Suprapubic skin (tissue), 4 donors: ENCODE measurements around the gene CNPY2. TPM values are rescaled to one million over a fixed set of nuclear protein-coding genes. Genes with fewer than 3 reads are reported as not detected.
"Not testable (repeated sequence)": the region's sequence is repeated elsewhere in the genome, so short reads cannot be mapped to it uniquely, and the experiment has no call there.

Experiments used
- DNase-seq, 2 donors: peaks; one replicate each; pipeline ENCODE4 v3.0.0-alpha.2; 2019; ENCODE audit warnings: low spot score in 2 of 2
- H3K27ac ChIP-seq: fragments of 200-600 bp; sonication (generic); one replicate; pipeline ENCODE4 v1.5.1; 2019
- H3K27me3 ChIP-seq: fragments of 200-600 bp; sonication (generic); one replicate; pipeline ENCODE4 v1.5.1; 2019
- H3K36me3 ChIP-seq: fragments of 200-600 bp; sonication (generic); one replicate; pipeline ENCODE4 v1.5.1; 2019
- H3K4me1 ChIP-seq: fragments of 200-600 bp; sonication (generic); one replicate; pipeline ENCODE4 v1.5.1; 2019
- H3K4me3 ChIP-seq: fragments of 200-600 bp; sonication (generic); one replicate; pipeline ENCODE4 v1.5.1; 2019; ENCODE audit warnings: mild to moderate bottlenecking
- H3K9me3 ChIP-seq: fragments of 200-600 bp; sonication (generic); one replicate; pipeline ENCODE4 v1.5.1; 2019
- EP300 ChIP-seq: sonication (generic); formaldehyde crosslinking; IDR thresholded peaks from one replicate; pipeline ENCODE4 v1.6.1; 2017; ENCODE audit warnings: antibody characterized with exemption
- POLR2A ChIP-seq, 2 donors: fragments of 450-650 bp; IDR thresholded peaks; one replicate each; pipeline ENCODE4 v1.6.1; 2017; ENCODE audit warnings: antibody characterized with exemption in 2 of 2, mild to moderate bottlenecking in 2 of 2, moderate library complexity in 2 of 2
- POLR2AphosphoS5 ChIP-seq, 3 donors: sonication (generic); formaldehyde crosslinking; IDR thresholded peaks; one replicate each; pipeline ENCODE4 v1.6.1; 2017; ENCODE audit warnings: antibody characterized with exemption in 3 of 3
- WGBS: methylation state at CpG from one replicate; pipeline ENCODE4 v1.1.5; 2018; 5-methylcytosine and 5-hydroxymethylcytosine counted together
- total RNA-seq, 4 donors: library from RNA; depleted of rRNA; stranded (reverse); fragments of >200 nt; gene quantifications; one replicate each; pipeline ENCODE4 v1.1.0, GENCODE V29; 2016
- TF ChIP-seq, protein P1 (sequence below), 2 donors: fragments of 200-600 bp in 1 of 2; fragments of 450-650 bp in 1 of 2; sonication (generic) in 1 of 2; IDR thresholded peaks; one replicate each; pipeline ENCODE4 v1.5.1; 2016 to 2019; ENCODE audit warnings: antibody characterized with exemption in 2 of 2, mild to moderate bottlenecking in 1 of 2, moderate library complexity in 1 of 2

Gene CNPY2
- total RNA-seq, 4 donors from 2014 or later: 36.4 to 51.4 (median 42.4) TPM

DNA sequence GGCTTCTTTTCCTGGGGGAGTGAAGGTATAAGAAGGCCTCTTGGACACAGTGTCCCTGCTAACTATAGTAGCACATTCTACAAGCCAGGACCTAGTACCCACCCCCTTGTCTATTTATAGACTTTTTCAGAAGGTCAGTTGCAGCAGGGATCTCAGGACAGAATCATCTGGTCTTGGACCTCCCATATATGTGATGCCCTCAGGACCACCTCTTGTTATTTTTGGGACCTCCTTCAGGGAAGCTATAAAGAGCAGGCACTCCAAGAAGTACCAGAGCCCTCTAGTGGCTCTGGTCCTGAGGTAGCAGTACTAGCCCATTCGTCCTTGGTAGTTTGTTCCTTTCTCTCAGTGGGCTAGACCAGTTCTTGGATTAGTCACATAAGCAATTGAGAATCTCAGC, 44.8 kb downstream of the CNPY2 start:
- DNase-seq: no peak
- Histone ChIP-seq H3K27ac (no peak overlapping the region), H3K36me3 (peaks cover 56% of the 10 kb centered on the region), H3K4me3 (no peak overlapping the region), H3K9me3 (no peaks in the 10 kb centered on the region), H3K27me3 (no peaks in the 10 kb centered on the region), H3K4me1 (peaks cover 14% of the 10 kb centered on the region)
- WGBS: 0% methylated on average over 1 of the region's 1 CpG
- TF ChIP-seq POLR2AphosphoS5 (IDR thresholded peaks at IDR 0.05) (no peak), POLR2A (IDR thresholded peaks at IDR 0.05) (no peak), EP300 (no peak)
- TF ChIP-seq, protein P1, sequence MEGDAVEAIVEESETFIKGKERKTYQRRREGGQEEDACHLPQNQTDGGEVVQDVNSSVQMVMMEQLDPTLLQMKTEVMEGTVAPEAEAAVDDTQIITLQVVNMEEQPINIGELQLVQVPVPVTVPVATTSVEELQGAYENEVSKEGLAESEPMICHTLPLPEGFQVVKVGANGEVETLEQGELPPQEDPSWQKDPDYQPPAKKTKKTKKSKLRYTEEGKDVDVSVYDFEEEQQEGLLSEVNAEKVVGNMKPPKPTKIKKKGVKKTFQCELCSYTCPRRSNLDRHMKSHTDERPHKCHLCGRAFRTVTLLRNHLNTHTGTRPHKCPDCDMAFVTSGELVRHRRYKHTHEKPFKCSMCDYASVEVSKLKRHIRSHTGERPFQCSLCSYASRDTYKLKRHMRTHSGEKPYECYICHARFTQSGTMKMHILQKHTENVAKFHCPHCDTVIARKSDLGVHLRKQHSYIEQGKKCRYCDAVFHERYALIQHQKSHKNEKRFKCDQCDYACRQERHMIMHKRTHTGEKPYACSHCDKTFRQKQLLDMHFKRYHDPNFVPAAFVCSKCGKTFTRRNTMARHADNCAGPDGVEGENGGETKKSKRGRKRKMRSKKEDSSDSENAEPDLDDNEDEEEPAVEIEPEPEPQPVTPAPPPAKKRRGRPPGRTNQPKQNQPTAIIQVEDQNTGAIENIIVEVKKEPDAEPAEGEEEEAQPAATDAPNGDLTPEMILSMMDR (IDR thresholded peaks at IDR 0.05): no peak

DNA sequence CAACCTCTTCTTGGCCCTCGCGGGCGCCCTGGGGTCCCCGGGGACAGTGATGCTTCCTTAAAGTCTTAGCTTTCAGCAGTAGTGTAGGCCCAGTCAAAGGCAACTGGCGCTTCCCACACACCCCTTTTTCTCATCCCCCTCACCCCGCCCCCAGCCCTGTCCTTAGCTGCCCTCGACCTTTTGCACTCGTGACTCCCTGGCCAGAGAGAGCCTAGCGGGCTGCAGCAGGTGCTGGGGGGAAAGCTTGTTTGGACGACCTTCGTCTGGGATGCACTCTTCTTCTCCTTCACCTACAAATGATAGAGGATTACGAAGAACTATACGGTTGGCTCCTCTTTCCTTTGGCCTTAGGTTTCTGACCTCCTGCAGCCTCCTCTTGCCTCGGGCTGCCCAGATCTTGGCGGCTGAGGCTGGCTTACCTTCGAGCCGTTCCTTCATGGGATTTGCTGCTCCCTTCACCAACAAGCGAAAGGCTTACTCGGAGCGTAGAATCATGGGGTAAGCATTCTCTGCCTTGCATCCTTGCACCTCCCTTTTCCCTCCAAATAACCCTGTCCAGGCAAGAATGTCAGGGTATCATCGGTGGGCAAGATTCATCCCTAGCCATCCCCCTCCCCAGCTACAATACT, 48.2 kb downstream of the CNPY2 start:
- Histone ChIP-seq H3K4me3 (peak overlapping the region; percentile 63), H3K36me3 (peaks cover 23% of the 10 kb centered on the region), H3K27ac (peak overlapping the region; percentile 88), H3K27me3 (no peaks in the 10 kb centered on the region), H3K4me1 (peaks cover 16% of the 10 kb centered on the region), H3K9me3 (no peaks in the 10 kb centered on the region)
- TF ChIP-seq, protein P1 (IDR thresholded peaks at IDR 0.05): no peak
- TF ChIP-seq EP300 (no peak), POLR2A (IDR thresholded peaks at IDR 0.05) (no peak), POLR2AphosphoS5 (IDR thresholded peaks at IDR 0.05) (no peak)
- no peak for DNase-seq
- WGBS: 27% methylated on average over 21 of the region's 21 CpGs

DNA sequence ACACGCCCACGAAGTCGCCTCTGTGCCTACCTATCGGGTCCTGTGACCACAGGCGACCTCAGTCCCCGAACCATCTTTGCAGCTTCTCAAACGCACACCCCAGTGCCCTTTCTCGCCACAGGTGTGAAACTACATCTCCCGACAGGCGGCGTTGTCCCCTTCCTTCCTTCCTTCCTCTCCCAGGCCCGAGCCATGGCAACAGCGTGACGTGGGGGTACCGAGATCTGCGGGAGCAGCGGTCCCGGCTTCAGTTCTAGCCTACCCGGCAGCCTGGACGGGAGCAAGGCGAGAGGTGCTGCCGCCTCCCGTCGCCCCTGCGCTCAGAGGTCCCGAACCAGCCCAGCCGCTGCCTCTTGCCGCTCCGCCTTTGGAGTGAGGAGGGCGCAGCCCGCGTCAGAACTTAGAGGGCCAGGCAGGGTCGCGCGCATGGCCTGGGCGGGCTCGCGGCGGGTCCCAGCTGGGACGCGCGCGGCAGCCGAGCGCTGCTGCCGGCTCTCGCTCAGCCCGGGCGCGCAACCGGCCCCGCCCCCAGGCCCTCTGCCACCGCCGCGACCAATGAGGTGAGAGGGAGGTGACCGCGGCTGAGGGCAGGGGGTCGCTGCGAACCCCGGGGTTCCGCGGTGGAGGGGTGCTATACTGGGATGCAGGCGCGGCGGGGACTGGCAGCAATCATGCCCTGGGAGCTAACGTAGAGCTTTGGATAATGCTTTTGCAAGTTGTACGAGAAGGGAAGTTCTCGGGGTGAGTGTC, 48.9 kb downstream of the CNPY2 start, which contains the start of gene COQ10A:
Gene COQ10A (plus strand): TSS at position 250 of the 750 bp plus-strand sequence. CDS start 177 bp downstream, at position 427.
- WGBS: under 1% methylated on average over 41 of the region's 68 CpGs
- Histone ChIP-seq H3K4me1 (peaks cover 16% of the 10 kb centered on the region), H3K9me3 (no peaks in the 10 kb centered on the region), H3K4me3 (peak within 1 kb of the TSS; percentile 63), H3K36me3 (peaks cover 16% of the 10 kb centered on the region), H3K27me3 (no peaks in the 10 kb centered on the region), H3K27ac (peak within 1 kb of the TSS; percentile 88)
- TF ChIP-seq POLR2AphosphoS5 (IDR thresholded peaks at IDR 0.05) (peak in 2 of 3 donors; percentile 7 to 27), EP300 (no peak), POLR2A (IDR thresholded peaks at IDR 0.05) (peak in 1 of 2 donors; percentile 65)
- TF ChIP-seq, protein P1 (IDR thresholded peaks at IDR 0.05): peak; percentile 34 to 63
- peak; percentile 94 for DNase-seq

DNA sequence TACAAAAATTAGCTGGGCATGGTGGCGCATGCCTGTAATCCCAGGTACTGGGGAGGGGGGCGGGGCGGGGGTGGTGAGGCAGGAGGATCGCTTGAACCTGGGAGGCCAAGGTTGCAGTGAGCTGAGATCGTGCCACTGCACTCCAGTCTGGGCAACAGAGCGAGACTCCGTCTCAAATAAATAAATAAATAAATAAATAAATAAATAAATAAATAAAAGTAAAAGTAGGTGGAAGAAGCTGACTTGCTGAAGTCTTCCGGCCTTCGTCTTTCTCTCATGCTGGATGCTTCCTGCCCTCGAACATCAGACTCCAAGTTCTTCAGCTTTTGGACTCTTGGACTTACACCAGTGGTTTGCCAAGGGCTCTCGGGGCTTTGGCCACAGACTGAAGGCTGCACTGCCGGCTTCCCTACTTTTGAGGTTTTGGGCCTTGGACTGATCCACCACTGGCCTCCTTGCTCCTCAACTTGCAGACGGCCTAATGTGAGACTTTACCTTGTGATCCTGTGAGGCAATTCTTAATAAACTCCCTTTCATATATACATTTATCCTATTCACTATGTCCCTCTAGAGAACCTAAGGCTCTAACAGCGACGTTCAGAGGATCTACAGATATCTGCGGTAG, 49.6 kb downstream of the CNPY2 start:
- 49% methylated on average over 16 of the region's 16 CpGs for WGBS
- Histone ChIP-seq H3K4me3 (peak overlapping the region; percentile 63), H3K36me3 (peaks cover 10% of the 10 kb centered on the region), H3K4me1 (peaks cover 19% of the 10 kb centered on the region), H3K27ac (peak overlapping the region; percentile 88)
- not testable (repeated sequence) for H3K9me3 ChIP-seq, DNase-seq, H3K27me3 ChIP-seq

DNA sequence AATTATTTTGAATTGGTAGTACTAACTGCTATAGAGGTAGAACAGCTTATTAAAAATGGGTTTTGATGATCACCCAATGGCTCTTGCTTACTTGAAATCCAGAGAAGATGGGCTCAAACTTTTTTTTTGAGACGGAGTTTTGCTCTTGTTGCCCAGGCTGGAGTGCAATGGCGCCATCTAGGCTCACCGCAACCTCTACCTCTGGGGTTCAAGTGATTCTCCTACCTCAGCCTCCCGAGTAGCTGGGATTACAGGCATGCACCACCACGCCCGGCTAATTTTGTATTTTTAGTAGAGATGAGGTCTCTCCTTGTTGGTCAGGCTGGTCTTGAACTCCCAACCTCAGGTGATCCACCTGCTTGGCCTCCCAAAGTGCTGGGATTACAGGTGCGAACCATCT, 52.8 kb downstream of the CNPY2 start:
- H3K4me1 ChIP-seq: peaks cover 29% of the 10 kb centered on the region
- not testable (repeated sequence) for H3K36me3 ChIP-seq, H3K4me3 ChIP-seq, H3K27me3 ChIP-seq, H3K27ac ChIP-seq, H3K9me3 ChIP-seq, DNase-seq
- 89% methylated on average over 7 of the region's 7 CpGs for WGBS
